ENCODE measurements around the gene LRP1B. TPM values are rescaled to one million over a fixed set of nuclear protein-coding genes. Genes with fewer than 3 reads are reported as not detected.

The LRP1B gene
- total RNA-seq, 1 donor from 2014 or later: 1.7 TPM

DNA sequence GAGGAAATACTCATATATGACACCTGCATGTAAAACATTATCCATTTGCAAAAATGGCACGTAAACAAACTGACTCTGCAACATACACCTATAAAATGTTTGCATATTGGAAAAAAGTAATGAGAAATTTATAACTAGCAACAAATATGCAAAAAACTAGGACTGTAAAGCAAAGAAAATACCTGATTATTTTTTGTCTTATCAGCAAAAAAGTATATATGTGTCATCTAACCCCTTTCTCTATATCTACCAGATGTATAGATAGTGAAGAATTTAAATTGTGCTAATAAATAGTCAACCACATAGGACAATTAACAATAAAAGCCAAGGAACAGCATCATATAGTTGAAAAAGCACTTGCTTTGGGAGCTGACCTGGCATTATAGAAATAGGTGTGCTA lies 543.8 kb downstream of the LRP1B start:
- peaks cover 13% of the 10 kb centered on the region for H3K4me1 Mint-ChIP-seq
- no peak for DNase-seq (ENCODE audit: low spot score in 2 of 2, unreplicated experiment in 2 of 2)
- H3K4me3 Mint-ChIP-seq: no peak overlapping the region
- TF ChIP-seq, protein P1, sequence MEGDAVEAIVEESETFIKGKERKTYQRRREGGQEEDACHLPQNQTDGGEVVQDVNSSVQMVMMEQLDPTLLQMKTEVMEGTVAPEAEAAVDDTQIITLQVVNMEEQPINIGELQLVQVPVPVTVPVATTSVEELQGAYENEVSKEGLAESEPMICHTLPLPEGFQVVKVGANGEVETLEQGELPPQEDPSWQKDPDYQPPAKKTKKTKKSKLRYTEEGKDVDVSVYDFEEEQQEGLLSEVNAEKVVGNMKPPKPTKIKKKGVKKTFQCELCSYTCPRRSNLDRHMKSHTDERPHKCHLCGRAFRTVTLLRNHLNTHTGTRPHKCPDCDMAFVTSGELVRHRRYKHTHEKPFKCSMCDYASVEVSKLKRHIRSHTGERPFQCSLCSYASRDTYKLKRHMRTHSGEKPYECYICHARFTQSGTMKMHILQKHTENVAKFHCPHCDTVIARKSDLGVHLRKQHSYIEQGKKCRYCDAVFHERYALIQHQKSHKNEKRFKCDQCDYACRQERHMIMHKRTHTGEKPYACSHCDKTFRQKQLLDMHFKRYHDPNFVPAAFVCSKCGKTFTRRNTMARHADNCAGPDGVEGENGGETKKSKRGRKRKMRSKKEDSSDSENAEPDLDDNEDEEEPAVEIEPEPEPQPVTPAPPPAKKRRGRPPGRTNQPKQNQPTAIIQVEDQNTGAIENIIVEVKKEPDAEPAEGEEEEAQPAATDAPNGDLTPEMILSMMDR (IDR thresholded peaks at IDR 0.05; ENCODE audit: unreplicated experiment): no peak
- no peak overlapping the region for H3K27ac Mint-ChIP-seq
- H3K27me3 Mint-ChIP-seq (ENCODE audit: low read depth): no peaks in the 10 kb centered on the region
- H3K9me3 Mint-ChIP-seq: peaks cover 2% of the 10 kb centered on the region
- H3K36me3 Mint-ChIP-seq: no peaks in the 10 kb centered on the region

DNA sequence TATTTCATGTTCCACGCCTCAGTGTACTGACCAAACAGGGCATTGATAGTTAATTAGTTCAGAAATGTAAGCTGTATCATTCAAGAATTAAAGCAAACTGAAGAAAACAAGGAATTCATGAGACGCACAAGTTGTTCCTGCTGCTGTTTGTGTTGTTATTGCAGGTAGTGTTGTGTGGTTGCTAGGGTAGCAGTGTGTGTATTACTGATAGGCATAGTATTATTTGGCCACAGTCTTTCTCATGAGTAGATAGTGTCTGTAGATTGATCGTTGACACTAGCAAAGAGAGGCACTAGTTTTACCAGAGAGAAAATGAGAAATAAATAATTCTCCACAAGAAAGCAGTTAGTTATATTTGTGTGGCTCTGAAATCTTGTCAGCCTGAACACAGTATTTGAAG lies 548.6 kb downstream of the LRP1B start:
- H3K9me3 Mint-ChIP-seq: no peaks in the 10 kb centered on the region
- no peak overlapping the region for H3K27ac Mint-ChIP-seq
- H3K27me3 Mint-ChIP-seq (ENCODE audit: low read depth): no peaks in the 10 kb centered on the region
- no peaks in the 10 kb centered on the region for H3K36me3 Mint-ChIP-seq
- no peaks in the 10 kb centered on the region for H3K4me1 Mint-ChIP-seq
- no peak for DNase-seq (ENCODE audit: low spot score in 2 of 2, unreplicated experiment in 2 of 2)
- H3K4me3 Mint-ChIP-seq: no peak overlapping the region
- TF ChIP-seq, protein P1 (IDR thresholded peaks at IDR 0.05; ENCODE audit: unreplicated experiment): no peak

DNA sequence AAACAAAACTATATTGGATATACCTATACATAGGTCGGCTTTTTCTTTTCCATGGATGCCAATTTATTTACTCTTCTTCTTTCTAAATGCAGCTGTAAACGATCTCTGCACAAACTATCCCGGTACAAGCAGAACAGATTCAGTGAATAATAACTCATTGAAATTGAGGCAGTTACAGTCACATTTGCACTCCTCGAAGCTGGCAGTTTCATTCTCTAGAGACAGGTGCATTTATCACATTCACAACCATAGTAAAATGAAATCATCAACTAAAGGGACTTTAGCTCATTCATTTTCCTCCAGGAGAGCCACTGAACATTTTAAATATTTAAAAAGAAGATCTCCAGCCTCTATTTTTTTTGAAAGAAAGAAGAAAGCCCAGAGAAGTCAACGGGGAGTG lies 551.7 kb downstream of the LRP1B start:
- H3K4me3 Mint-ChIP-seq: no peak overlapping the region
- H3K4me1 Mint-ChIP-seq: no peaks in the 10 kb centered on the region
- peaks cover 15% of the 10 kb centered on the region for H3K9me3 Mint-ChIP-seq
- H3K36me3 Mint-ChIP-seq: peaks cover 1% of the 10 kb centered on the region
- H3K27me3 Mint-ChIP-seq (ENCODE audit: low read depth): no peaks in the 10 kb centered on the region
- no peak overlapping the region for H3K27ac Mint-ChIP-seq
- TF ChIP-seq, protein P1 (IDR thresholded peaks at IDR 0.05; ENCODE audit: unreplicated experiment): no peak
- no peak for DNase-seq (ENCODE audit: low spot score in 2 of 2, unreplicated experiment in 2 of 2)

DNA sequence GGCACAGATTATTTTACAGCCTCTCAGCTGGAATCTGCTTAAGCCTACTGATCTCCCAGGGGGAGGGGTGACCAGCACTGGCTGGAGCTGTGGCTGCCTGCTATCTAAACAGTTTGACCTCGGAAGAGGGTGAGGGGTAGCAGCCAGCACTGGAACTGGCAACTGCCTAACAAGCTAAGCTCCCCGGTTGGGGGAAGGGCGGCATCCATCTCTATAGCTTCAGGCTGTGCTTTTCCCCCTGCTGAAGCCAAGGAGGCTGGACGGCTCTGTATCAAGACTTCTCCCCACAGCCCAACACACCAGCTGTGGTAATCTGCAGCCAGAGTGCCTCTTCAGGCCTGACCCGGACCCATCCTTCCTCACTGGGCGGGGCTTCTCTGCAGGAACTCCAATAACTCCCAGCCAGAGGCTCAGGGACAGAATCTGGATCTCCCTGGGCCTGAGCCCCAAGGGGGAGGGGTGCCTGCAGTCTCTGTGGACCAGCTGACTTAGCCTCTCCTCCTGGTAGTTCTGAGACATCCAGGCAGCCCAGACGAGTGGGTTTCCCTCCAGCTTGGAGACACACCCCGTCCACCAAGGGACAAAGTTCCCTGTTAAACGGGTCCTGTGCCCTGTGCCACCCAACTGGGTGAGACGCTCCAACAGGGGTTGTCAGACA lies 560.2 kb downstream of the LRP1B start:
- H3K36me3 Mint-ChIP-seq: peaks cover 5% of the 10 kb centered on the region
- TF ChIP-seq, protein P1 (IDR thresholded peaks at IDR 0.05; ENCODE audit: unreplicated experiment): no peak
- H3K9me3 Mint-ChIP-seq: peaks cover 41% of the 10 kb centered on the region
- H3K4me3 Mint-ChIP-seq: no peak overlapping the region
- no peaks in the 10 kb centered on the region for H3K27me3 Mint-ChIP-seq (ENCODE audit: low read depth)
- peaks cover 5% of the 10 kb centered on the region for H3K4me1 Mint-ChIP-seq
- DNase-seq (ENCODE audit: low spot score in 2 of 2, unreplicated experiment in 2 of 2): no peak
- no peak overlapping the region for H3K27ac Mint-ChIP-seq

DNA sequence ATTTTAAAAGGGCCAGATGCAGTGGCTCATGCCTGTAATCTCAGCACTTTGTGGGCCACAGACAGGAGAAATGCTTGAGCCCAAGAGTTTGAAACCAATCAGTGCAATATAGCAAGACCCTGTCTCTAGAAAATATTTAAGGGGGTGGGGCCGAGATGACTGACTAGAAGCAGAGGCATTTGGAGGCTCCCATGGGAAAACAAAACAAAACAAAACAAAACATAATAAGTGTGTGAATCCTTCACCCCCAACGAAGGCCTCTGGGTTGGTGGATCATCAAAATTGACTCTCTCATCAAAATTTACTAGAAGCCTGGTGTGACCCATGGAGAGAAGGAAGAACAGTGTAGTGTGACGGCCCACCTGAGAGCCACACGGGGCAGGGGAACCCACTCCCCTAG lies 560.9 kb downstream of the LRP1B start:
- no peak for DNase-seq (ENCODE audit: low spot score in 2 of 2, unreplicated experiment in 2 of 2)
- Mint-ChIP-seq H3K4me1 (peaks cover 7% of the 10 kb centered on the region), H3K9me3 (peaks cover 37% of the 10 kb centered on the region), H3K36me3 (peaks cover 5% of the 10 kb centered on the region), H3K4me3 (no peak overlapping the region), H3K27ac (no peak overlapping the region), H3K27me3 (ENCODE audit: low read depth) (no peaks in the 10 kb centered on the region)
- TF ChIP-seq, protein P1 (IDR thresholded peaks at IDR 0.05; ENCODE audit: unreplicated experiment): no peak

DNA sequence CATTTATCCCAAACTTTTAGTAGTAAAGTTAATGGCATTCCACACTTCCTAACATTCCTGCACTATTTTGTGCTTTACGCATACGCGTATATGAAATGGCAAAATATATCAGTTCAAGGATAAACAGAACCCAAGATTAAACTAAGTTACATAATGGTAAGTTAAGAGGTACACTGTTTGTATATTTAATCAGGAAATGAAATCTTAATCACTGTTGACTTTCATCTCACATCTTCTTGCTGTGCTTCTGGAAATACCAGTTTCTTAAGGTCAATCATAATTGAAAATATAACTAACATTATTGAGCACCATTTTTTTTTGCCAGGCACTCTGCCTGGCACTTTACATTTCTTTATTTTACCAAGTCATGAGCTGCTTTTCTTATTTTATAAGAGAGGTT lies 565.2 kb downstream of the LRP1B start:
- Mint-ChIP-seq H3K27me3 (ENCODE audit: low read depth) (no peaks in the 10 kb centered on the region), H3K36me3 (no peaks in the 10 kb centered on the region), H3K4me1 (peaks cover 11% of the 10 kb centered on the region), H3K4me3 (no peak overlapping the region), H3K9me3 (no peaks in the 10 kb centered on the region), H3K27ac (no peak overlapping the region)
- TF ChIP-seq, protein P1 (IDR thresholded peaks at IDR 0.05; ENCODE audit: unreplicated experiment): no peak
- DNase-seq (ENCODE audit: low spot score in 2 of 2, unreplicated experiment in 2 of 2): no peak
